ENCODE data around the gene ABCG1.
A peak's percentile ranks its signal among the peaks of the same experiment; 100 is the strongest.
"Not testable (repeated sequence)": the region's sequence is repeated elsewhere in the genome, so short reads cannot be mapped to it uniquely, and the experiment has no call there.

The ABCG1 gene

DNA sequence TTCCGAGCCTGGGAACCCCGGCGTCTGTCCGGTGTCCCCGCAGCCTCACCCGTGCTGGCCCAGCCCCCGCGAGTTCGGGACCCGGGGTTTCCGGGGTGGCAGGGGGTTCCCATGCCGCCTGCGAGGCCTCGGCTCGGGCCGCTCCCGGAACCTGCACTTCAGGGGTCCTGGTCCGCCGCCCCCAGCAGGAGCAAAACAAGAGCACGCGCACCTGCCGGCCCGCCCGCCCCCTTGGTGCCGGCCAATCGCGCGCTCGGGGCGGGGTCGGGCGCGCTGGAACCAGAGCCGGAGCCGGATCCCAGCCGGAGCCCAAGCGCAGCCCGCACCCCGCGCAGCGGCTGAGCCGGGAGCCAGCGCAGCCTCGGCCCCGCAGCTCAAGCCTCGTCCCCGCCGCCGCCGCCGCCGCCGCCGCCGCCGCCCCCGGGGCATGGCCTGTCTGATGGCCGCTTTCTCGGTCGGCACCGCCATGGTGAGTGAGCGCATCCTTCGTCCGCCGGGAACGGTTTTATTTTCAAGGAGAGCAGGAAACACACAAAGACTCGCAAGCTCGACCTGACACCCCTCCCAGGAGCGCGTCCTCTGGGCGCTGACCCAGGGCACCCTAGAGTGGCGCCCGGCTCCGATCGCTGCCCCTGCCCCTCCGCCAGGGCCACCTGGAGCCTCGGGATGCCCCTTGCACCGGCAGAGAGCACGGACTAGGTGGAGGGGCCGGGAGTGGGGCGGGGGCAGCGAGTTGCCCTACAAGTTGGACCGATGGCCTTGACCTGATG lies at the start of gene ABCG1:
Gene ABCG1, plus strand, starts transcription at position 305 of the 770 bp plus-strand sequence. Its CDS starts 123 bp downstream, at position 428.
- peak; percentile 38 for DNase-seq (ENCODE audit: low read depth, low spot score)

GRCh38 chr21:42169758-42170157 lies 49.2 kb upstream of the ABCG1 start:
- DNase-seq (ENCODE audit: low read depth, low spot score), result no peak

GRCh38 chr21:42171091-42172053 lies 47.6 kb upstream of the ABCG1 start:
- no peak for DNase-seq (ENCODE audit: low read depth, low spot score)

DNA sequence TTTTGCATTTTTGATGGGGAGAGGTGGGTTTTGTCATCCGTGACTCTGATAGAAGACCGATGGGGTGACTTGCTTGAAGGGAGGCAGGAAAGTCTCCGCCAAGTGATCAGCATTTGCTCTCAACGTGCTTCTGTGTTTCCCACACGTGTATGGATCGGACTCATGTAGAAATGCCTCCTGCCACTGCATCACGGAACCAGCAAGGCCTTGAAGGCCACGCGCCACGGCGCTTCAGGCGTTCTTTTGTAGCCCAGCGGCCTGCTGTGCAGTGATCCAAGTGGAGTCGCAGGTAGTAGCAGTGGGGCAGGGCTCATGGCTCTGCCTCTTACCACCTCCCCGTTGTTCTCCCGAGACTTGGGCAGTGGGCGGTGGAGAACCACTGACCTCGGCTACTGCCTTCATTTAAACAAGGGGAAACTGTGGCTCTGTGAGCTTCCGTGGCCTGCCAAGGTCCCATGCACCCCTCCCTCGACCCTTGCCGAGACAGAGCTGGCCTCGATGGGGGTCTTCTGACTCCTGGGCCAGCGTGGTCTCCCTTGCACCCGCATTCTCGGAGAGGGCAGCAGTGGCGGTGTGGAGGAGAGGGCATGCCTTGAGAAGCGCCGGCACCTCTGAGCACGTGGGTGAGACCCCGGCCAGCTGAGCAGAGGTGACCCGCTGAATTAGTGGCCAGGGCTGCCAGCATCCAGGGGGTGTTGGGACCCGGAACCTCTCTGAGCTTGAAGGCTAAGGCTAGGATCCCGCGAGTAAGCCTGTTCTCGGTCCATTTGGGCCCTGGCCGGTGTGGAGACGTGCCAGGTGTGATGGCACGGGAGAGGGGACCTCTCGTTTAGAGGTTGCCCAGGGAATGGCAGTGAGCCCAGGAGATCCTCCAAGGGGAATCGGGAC lies 46.1 kb upstream of the ABCG1 start:
- no peak for DNase-seq (ENCODE audit: low read depth, low spot score)

DNA sequence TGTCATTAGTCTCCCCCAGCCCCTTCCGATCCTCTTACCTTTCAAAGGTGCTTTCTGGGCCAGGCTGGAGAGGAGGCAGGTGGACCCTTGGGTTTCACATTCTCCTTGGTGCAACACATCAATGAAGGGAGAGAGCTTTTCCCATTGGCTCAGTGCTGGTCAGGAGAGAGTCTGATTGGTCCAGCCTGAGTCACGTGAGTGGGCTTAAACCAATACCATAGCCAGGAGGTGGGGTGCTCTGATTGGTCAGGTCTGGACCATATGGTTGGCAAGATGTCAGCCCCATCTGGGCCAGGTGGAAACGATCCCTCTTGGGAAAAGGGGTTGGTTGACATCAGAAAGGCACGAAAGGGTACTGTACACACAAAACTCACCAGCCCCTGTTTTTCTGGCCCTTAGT lies 44.8 kb upstream of the ABCG1 start:
- DNase-seq (ENCODE audit: low read depth, low spot score), result no peak

DNA sequence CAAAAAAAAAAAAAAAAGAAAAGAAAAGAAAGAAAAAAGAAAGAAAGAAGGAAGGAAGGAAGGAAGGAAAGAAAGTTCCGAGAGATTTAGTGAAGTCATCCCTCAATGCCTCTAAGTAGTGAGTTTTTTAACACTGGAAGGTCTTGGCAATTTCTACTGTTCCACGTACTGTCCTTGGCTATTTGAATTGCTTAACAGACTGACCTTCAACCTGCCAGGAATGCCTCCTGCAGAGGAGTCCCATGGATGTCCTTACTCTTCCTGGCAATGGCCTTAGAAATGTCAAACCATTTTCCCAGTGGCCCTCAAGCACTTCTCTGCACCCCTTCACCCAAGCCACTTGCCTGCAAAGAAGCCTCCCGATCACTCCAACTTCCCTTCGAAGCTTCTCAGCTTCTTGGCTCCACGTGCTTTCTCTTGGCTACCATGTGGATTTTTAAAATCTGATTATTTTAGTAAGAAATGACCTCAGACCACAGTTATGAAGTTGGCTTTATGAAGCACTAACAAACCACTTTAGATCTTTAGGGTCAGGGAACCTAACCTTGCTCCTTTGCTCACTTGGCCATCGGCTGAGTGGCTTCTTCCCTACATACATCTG lies 43.7 kb upstream of the ABCG1 start:
- DNase-seq (ENCODE audit: low read depth, low spot score), result no peak

DNA sequence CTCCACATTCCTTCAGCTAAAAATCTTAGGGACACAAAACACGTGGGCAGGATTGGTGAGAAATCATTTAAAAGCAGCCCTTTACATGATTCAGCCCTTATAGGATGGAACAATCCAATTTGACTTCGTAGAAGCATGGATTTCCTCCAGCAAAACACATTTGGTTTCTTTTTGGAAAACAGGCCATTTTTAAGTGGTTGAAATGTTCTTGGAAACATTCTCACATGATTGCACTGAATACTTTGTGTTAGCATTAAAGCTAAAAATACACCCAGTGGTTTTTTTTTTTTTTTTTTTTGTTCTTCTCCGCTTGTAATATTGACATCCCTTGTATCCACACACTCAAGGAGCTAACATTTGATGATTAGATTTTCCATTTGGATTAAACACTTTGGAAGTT lies 42.1 kb upstream of the ABCG1 start:
- DNase-seq (ENCODE audit: low read depth, low spot score), result no peak

DNA sequence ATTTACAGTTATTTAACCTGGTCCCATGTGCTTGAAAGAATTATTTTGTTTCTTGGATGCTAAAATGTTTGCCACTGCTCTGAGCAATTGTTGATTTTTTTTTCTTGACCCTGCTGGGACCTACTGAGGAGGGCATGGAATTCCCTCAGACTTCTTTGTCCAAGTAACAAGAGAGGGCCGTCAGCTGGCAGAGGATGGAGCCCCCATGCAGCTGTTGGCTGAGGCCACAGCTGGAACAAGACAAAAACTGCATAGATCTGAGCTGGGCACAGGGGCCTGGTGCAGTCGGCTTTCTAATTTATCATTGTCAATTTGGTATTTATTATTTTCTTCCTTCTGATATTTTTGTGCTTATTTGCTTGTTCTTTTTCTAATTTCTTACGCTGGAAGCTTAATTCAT lies 39.6 kb upstream of the ABCG1 start:
- no peak for DNase-seq (ENCODE audit: low read depth, low spot score)

- DNase-seq (ENCODE audit: low read depth, low spot score), result not testable (repeated sequence)
Observed at GRCh38 chr21:42180001-42180400, 38.9 kb upstream of the ABCG1 start.

GRCh38 chr21:42182713-42183371 lies 36.1 kb upstream of the ABCG1 start:
- DNase-seq (ENCODE audit: low read depth, low spot score), result no peak

DNA sequence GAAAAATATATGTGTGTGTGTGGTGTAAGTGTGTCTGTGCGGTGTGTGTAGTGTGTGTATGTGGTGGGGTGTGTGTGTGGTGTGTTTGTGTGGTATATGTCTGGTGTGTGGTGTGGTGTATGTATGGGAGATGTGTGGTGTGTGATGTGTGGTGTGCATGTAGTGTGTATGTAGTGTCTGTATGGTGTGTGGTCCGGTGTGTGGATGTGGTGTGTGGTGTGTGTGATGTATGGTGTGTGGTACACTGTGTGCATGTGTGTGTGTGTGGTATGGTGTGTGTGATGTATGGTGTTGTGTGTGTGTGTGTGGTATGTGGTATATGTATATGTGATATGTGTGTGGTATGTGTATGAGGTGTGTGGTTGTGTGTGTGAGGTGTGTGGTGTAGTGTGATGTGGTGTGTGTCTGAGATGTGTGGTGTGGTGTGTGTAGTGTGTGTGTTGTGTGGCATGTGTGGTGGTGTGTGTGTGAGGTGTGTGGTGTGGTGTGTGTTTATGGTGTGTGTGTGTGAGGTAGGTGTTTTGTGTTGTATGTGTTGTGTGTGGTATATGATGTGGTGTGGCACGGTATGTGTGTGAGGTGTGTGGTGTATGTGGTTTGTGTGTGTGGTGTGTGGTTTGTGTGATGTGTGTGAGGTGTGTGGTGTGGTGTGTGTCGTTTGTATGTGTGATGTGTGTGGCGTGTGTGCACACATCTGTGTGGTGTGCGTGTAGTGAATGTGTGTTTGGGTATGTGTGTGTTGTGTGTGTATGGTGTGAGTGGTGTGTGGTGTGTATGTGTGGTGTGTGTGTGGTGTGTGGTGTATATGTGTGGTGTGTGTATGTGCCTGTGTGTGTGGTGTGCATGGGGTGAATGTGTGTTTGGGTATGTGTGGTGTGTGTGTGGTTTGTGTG lies 35.3 kb upstream of the ABCG1 start:
- no peak for DNase-seq (ENCODE audit: low read depth, low spot score)

DNA sequence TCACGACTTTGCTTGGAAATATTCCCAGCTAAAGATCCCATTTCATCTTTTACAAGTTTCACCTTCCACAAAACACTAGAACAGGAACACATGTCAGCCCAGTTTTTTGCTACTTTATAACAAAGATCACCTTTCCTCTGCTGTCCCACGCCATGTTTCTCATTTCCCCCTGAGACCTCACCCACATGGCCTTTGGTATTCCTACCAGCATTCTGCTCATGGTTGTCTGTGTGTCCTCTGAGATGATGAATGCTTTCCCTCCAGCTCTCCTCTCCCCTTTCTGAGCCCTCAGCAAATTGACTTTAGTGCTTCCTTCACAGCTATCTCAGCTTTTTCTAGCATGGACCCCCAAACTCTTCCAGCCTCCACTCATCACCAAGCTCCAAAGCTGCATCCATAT lies 32.3 kb upstream of the ABCG1 start:
- DNase-seq (ENCODE audit: low read depth, low spot score), result no peak

GRCh38 chr21:42187976-42188653 lies 30.8 kb upstream of the ABCG1 start:
- DNase-seq (ENCODE audit: low read depth, low spot score), result no peak

GRCh38 chr21:42188663-42189062 lies 30.3 kb upstream of the ABCG1 start:
- no peak for DNase-seq (ENCODE audit: low read depth, low spot score)

DNA sequence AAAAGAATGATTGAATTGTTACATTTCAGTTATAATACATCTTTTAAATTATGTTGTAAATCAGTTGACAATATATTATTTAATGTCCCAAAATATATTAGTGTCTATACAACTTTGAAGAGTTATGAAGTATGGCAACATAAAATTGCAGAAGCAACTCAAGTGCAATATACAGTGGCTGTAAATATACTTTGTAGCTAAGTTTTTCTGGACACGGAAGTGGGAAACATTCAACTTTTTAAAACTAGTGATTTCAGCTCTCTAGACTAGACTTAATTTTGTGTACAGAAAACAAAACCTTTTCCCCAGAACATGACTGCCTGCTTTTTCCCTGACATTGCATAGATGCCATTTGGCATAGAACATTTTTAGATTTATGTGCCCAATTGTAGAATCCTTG lies 29.5 kb upstream of the ABCG1 start:
- DNase-seq (ENCODE audit: low read depth, low spot score), result no peak

DNA sequence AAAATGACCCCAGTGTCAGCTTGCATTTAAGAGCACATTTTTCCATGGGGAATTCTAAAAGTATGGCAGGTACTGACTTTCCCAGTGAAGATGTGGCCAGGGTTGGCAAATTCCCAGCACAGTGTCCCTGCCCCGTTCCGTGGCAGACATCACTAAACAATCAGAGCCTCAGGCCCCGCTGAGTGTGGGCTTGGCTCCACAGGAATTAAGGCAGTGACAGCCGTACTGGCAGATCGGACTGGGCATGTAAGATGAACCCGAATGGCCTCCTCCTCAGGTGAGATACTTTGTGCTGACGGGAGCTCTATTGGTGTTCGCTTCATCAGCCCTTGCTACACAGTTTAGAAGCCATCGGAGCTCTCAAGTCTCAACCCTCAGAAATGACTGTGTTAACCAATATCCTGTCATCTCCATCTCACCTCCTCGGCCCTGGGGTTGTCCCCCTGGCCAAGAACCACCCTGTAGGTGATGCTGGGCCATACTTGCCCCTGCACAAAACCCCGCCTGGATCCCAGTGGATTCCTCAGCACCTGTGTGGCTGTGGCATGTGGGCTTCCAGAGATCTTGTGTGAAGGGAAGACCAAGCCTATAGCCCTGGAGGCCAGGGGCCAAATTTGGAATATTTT lies 29.0 kb upstream of the ABCG1 start:
- no peak for DNase-seq (ENCODE audit: low read depth, low spot score)

- no peak for DNase-seq (ENCODE audit: low read depth, low spot score)
Observed at GRCh38 chr21:42190486-42190863, 28.5 kb upstream of the ABCG1 start.

DNA sequence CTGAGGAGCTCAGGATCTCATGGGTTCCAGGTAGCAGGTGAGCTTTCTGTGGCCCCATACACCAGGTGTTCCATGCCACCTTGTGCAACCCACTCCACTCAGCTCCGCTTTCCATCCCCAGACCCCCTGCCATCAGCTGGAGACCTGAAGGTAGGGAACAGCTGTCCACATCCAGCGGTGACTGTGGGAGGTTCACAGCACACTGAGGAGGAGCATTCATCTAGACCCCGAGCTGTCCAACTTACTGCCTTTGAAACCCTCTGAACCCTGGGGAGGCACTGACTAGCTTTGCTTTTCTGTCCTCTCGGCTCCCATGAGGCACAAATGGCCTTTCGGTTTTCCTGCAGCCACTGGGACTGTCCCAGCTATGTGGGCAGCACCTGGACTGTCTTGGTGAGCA lies 27.9 kb upstream of the ABCG1 start:
- no peak for DNase-seq (ENCODE audit: low read depth, low spot score)

Data from astrocyte of the hippocampus (primary cell).